ENCODE measurements around the gene PRAME. TPM values are rescaled to one million over a fixed set of nuclear protein-coding genes. Genes with fewer than 3 reads are reported as not detected.

PRAME gene
- total RNA-seq, 2 donors from 2014 or later = 0.19 TPM; not detected in 1

GRCh38 chr22:22553735-22554586 lies 5.1 kb downstream of the PRAME start:
- H3K4me1 ChIP-seq = no peaks in the 10 kb centered on the region
- TF ChIP-seq, protein P1, sequence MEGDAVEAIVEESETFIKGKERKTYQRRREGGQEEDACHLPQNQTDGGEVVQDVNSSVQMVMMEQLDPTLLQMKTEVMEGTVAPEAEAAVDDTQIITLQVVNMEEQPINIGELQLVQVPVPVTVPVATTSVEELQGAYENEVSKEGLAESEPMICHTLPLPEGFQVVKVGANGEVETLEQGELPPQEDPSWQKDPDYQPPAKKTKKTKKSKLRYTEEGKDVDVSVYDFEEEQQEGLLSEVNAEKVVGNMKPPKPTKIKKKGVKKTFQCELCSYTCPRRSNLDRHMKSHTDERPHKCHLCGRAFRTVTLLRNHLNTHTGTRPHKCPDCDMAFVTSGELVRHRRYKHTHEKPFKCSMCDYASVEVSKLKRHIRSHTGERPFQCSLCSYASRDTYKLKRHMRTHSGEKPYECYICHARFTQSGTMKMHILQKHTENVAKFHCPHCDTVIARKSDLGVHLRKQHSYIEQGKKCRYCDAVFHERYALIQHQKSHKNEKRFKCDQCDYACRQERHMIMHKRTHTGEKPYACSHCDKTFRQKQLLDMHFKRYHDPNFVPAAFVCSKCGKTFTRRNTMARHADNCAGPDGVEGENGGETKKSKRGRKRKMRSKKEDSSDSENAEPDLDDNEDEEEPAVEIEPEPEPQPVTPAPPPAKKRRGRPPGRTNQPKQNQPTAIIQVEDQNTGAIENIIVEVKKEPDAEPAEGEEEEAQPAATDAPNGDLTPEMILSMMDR (IDR thresholded peaks at IDR 0.05) = no peak
- no peaks in the 10 kb centered on the region for H3K27me3 ChIP-seq
- H3K27ac ChIP-seq = no peak overlapping the region
- H3K9me3 ChIP-seq = no peaks in the 10 kb centered on the region
- no peaks in the 10 kb centered on the region for H3K36me3 ChIP-seq
- DNase-seq (ENCODE audit: low spot score) = no peak
- H3K4me3 ChIP-seq = no peak overlapping the region

GRCh38 chr22:22553141-22553540 lies 5.9 kb downstream of the PRAME start:
- Histone ChIP-seq H3K9me3 (no peaks in the 10 kb centered on the region), H3K27me3 (no peaks in the 10 kb centered on the region), H3K36me3 (no peaks in the 10 kb centered on the region), H3K4me3 (no peak overlapping the region), H3K27ac (no peak overlapping the region), H3K4me1 (no peaks in the 10 kb centered on the region)
- no peak for DNase-seq (ENCODE audit: low spot score)
- TF ChIP-seq, protein P1 (IDR thresholded peaks at IDR 0.05) = no peak

DNA sequence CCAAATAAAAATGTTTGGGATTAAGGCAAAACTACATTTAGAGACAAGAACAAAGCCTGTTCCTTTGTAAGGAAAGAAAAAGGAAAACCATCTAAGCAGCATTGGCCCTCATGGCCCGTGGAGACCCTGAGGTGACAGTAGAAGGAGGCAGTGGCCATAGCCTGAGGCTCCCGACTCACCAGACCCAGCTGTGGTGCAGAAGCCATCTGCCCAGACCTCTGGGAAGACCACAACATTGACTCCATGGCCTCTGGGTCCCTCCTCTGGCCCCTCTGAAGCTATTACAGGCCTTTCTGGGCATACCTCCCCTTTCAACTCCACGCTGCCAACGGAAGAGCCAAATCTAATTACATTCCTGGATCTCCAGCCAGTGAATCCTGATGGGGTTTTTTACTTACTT lies 6.4 kb downstream of the PRAME start:
- no peaks in the 10 kb centered on the region for H3K27me3 ChIP-seq
- no peaks in the 10 kb centered on the region for H3K9me3 ChIP-seq
- no peak overlapping the region for H3K4me3 ChIP-seq
- no peaks in the 10 kb centered on the region for H3K4me1 ChIP-seq
- H3K27ac ChIP-seq = no peak overlapping the region
- DNase-seq (ENCODE audit: low spot score) = no peak
- TF ChIP-seq, protein P1 (IDR thresholded peaks at IDR 0.05) = no peak
- no peaks in the 10 kb centered on the region for H3K36me3 ChIP-seq

DNA sequence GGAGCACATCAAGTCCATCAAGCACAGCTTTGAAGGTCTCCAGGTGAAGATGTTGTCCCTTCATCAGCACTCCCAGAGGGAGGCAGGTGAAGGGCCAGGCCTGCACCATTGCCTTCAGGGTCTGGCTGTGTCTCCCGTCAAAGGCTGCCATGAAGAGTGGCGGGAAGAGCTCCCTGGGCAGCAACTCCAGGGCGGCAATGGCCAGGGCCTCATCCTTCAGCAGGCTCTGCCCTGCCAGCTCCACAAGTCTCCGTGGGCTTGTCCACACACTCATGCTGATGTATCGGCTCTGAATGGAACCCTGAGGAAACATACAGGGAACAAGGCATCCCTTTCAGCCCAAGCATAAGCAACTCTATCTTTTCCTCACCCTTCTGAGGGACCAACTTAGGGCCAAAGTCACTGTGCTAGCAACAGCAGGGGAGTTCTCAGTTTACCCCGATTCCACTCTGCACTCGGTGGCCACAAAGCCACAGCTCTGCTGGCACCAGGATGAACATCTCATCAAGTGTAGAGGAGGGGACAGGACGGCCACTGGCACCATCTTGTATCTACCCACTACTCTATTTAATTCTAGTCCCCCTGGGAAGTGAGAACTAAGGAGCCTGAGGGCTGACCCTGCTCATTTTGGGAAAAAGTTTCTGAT lies 8.2 kb downstream of the PRAME start:
- DNase-seq (ENCODE audit: low spot score) = no peak
- Histone ChIP-seq H3K27me3 (no peaks in the 10 kb centered on the region), H3K27ac (no peak overlapping the region), H3K9me3 (no peaks in the 10 kb centered on the region), H3K36me3 (no peaks in the 10 kb centered on the region), H3K4me1 (no peaks in the 10 kb centered on the region), H3K4me3 (no peak overlapping the region)
- TF ChIP-seq, protein P1 (IDR thresholded peaks at IDR 0.05) = no peak

DNA sequence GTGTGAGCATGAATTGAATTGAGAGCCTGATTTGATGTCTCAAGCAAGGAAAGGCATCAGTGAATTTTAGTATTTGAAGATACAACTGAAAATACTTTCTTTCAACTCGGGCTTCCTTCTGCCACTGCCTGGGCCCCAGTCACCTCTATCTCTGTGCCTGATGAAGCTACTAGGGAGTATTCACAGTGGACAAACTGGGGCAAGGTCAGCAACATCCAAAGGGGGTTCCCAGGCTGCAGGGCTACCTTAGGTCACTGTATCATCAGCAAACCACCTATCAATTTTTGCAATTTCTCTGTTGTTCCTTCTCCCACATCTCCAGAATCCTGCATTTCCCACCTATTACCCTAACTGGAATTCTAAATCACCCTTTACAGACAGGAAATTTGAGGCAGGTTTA lies 10.2 kb downstream of the PRAME start:
- TF ChIP-seq, protein P1 (IDR thresholded peaks at IDR 0.05) = no peak
- Histone ChIP-seq H3K9me3 (no peaks in the 10 kb centered on the region), H3K4me3 (no peak overlapping the region), H3K36me3 (no peaks in the 10 kb centered on the region), H3K27ac (no peak overlapping the region), H3K4me1 (no peaks in the 10 kb centered on the region), H3K27me3 (no peaks in the 10 kb centered on the region)
- DNase-seq (ENCODE audit: low spot score) = no peak

Data from right atrium auricular region (tissue), 2 donors.